Activated B cell treated with CpG ODN at 0.5 μM for 24 hours (primary cell): ENCODE measurements around the gene BRSK1. TPM values are rescaled to one million over a fixed set of nuclear protein-coding genes. Genes with fewer than 3 reads are reported as not detected.
A peak's percentile ranks its signal among the peaks of the same experiment; 100 is the strongest.

Source experiments
- ATAC-seq: fragments of 200-7000 bp; cut with Tn5 transposase; one replicate; pipeline ENCODE4 v1.10.0; 2021; ENCODE audit warnings: low read depth, mild to moderate bottlenecking, moderate library complexity
- CTCF ChIA-PET: fragments of 350-600 bp; sonication (Branson Sonifier 250); formaldehyde crosslinking; loops from one replicate; lab custom pipeline; 2021; ENCODE audit warnings: antibody characterized with exemption; lab: Charles Lee
- POLR2A ChIA-PET: fragments of 350-600 bp; sonication (Branson Sonifier 250); formaldehyde crosslinking; loops from one replicate; lab custom pipeline; 2021; ENCODE audit warnings: antibody characterized with exemption; lab: Charles Lee
- DNase-seq: peaks from one replicate; pipeline ENCODE4 v3.0.0; 2022
- H3K27ac Mint-ChIP-seq: one replicate; pipeline ENCODE4 v1.8.0; 2020; ENCODE audit warnings: mixed read lengths
- H3K27me3 Mint-ChIP-seq: one replicate; pipeline ENCODE4 v1.8.0; 2021; ENCODE audit warnings: mixed read lengths
- H3K36me3 Mint-ChIP-seq: one replicate; pipeline ENCODE4 v1.8.0; 2021; ENCODE audit warnings: low read depth, mixed read lengths
- H3K4me1 Mint-ChIP-seq: one replicate; pipeline ENCODE4 v1.8.0; 2021; ENCODE audit warnings: mixed read lengths
- H3K4me3 Mint-ChIP-seq: one replicate; pipeline ENCODE4 v1.8.0; 2020; ENCODE audit warnings: mild to moderate bottlenecking, mixed read lengths
- H3K9me3 Mint-ChIP-seq: one replicate; pipeline ENCODE4 v1.8.0; 2020; ENCODE audit warnings: mixed read lengths
- intact Hi-C: fragments of 100-400 bp; cut with micrococcal nuclease; formaldehyde crosslinking; loops from one replicate; pipeline ENCODE4 v1.15.1; 2024
- total RNA-seq: library from RNA; stranded (reverse); gene quantifications from 2 replicates; pipeline ENCODE4 v1.2.3, GENCODE V29; 2022
- TF ChIP-seq, protein P1 (sequence below): fragments of 200-600 bp; IDR thresholded peaks from one replicate; pipeline ENCODE4 v1.8.0; 2022; ENCODE audit warnings: antibody characterized with exemption, mild to moderate bottlenecking

The BRSK1 gene
- total RNA-seq, 1 donor from 2014 or later: 2.7 TPM

DNA sequence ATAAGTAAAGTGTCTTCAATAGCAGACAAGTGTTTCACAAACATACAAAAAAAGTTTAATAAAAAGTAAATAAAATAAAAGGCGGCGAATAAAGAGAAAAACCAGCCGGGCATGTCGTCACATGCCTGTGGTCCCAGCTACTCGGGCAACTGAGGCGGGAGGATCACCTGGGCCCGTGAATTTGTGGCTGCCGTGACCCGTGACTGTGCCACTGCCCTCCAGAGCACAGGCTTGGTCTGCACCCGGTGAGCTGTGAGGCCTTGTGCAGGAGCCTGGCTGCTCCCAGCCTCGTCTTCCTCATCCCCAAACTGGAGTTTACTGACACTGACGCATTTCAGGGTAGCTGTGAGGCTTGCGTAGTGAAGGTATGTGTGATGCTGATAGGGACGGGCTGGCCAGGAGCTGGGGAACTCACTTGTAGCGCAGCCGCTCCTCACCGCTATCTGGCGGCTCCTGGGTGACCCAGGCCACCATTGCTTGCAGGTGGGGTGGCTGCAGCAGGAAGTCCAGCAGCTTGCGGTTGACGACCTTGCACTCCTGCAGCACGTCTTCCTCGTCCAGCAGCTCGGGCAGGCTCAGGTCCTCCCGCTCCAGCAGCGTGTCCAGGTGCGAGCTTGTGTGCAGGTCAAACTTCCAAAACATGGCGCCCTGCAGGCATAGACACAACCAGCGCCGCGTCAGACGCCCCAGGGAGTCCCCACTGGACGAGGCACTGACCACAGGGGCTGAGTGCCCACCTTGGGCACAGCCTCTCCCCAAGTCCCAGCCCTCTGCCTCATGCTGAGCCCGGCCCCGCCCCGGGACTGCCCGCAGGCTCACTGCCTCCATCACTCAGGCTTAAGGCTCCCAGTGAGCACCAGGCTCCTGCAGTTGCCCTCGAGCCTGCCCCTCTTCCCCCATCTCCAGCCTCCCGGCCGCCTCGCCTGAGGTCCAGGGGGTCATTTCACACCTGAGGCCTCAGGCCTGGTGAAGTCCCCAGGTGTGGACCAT, 37.0 kb upstream of the BRSK1 start:
- Mint-ChIP-seq H3K36me3 (peaks cover 54% of the 10 kb centered on the region), H3K4me1 (peaks cover 47% of the 10 kb centered on the region), H3K9me3 (no peaks in the 10 kb centered on the region), H3K27me3 (no peaks in the 10 kb centered on the region), H3K27ac (no peak overlapping the region), H3K4me3 (no peak overlapping the region)
- DNase-seq (no peak), ATAC-seq (no peak)
- ChIA-PET CTCF (no interaction called here), POLR2A (interaction anchor here (0.7 to 0.8 kb wide), 2 partner anchors 13 to 116 kb away, joined by 3 to 4 read pairs; partner anchors contain the start of genes GARIN5B and PPP6R1)
- intact Hi-C loops: no loop called here
- TF ChIP-seq, protein P1, sequence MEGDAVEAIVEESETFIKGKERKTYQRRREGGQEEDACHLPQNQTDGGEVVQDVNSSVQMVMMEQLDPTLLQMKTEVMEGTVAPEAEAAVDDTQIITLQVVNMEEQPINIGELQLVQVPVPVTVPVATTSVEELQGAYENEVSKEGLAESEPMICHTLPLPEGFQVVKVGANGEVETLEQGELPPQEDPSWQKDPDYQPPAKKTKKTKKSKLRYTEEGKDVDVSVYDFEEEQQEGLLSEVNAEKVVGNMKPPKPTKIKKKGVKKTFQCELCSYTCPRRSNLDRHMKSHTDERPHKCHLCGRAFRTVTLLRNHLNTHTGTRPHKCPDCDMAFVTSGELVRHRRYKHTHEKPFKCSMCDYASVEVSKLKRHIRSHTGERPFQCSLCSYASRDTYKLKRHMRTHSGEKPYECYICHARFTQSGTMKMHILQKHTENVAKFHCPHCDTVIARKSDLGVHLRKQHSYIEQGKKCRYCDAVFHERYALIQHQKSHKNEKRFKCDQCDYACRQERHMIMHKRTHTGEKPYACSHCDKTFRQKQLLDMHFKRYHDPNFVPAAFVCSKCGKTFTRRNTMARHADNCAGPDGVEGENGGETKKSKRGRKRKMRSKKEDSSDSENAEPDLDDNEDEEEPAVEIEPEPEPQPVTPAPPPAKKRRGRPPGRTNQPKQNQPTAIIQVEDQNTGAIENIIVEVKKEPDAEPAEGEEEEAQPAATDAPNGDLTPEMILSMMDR: no peak

DNA sequence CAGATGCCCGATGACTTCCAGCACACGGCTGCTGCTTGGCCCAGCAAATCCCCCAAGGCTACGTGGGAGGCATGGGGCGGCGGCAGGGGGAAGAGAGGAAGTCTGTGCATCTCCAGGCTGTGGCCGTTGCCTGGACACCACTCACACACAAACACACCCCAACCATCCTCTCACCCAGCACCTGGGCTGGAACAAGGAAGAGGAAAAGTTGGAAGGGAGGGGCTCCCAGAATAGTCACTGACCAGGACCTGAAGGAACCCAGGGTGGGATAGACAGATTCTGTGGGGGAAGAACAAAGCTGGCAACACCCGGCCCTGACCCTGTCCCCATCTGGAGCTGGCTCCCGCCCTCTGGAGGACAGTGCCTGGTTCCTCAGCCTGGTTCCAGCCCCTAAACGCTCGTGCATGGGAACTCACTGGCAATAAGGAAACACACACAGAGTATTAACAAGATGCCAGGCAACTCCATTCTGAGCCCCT, 36.1 kb upstream of the BRSK1 start:
- Mint-ChIP-seq H3K27ac (no peak overlapping the region), H3K4me3 (no peak overlapping the region), H3K9me3 (no peaks in the 10 kb centered on the region), H3K4me1 (peaks cover 56% of the 10 kb centered on the region), H3K36me3 (peaks cover 50% of the 10 kb centered on the region), H3K27me3 (no peaks in the 10 kb centered on the region)
- intact Hi-C loops: no loop called here
- ATAC-seq: no peak
- TF ChIP-seq, protein P1: no peak
- ChIA-PET CTCF (interaction anchor here (0.6 kb wide), 1 partner anchor 136 kb away, joined by 3 read pairs; the partner anchor contains the start of gene TMEM238), POLR2A (interaction anchor here (1.0 kb wide), 1 partner anchor 159 kb away, joined by 3 read pairs; no protein-coding TSS in a partner anchor)
- DNase-seq: no peak

DNA sequence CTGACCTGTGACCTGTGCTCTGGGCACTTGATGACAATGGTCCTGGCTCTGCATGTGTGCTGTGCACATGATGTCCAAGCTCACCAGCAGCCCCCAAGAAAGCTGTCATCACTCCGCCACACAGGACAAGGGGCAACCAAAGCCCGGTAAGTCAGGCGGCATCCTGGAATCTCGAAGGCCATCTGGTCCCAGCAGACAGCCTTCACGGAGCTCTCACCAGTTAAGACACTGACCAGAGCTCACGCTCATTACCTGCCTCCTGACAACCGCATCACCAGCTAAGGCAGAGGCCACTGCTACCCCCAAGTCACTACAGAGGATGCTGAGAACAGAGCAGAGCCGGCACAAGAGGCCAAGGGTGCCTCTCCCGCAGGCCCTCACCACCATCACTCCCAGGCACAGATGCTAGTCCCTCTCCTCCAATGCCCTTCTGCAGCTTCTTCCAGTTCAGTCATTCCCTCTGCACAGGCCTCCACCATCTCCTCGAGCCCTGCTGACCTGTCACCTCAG, 35.6 kb upstream of the BRSK1 start:
- intact Hi-C loops: no loop called here
- peaks cover 61% of the 10 kb centered on the region for H3K4me1 Mint-ChIP-seq
- CTCF ChIA-PET: interaction anchor here (0.6 kb wide), 1 partner anchor 136 kb away, joined by 3 read pairs; the partner anchor contains the start of gene TMEM238
- H3K27me3 Mint-ChIP-seq: no peaks in the 10 kb centered on the region
- ATAC-seq (no peak), DNase-seq (no peak)
- POLR2A ChIA-PET: interaction anchor here (1.0 kb wide), 1 partner anchor 159 kb away, joined by 3 read pairs; no protein-coding TSS in a partner anchor
- TF ChIP-seq, protein P1: no peak
- peak overlapping the region; percentile 28 for H3K4me3 Mint-ChIP-seq
- no peak overlapping the region for H3K27ac Mint-ChIP-seq
- H3K36me3 Mint-ChIP-seq: peaks cover 47% of the 10 kb centered on the region
- no peaks in the 10 kb centered on the region for H3K9me3 Mint-ChIP-seq

DNA sequence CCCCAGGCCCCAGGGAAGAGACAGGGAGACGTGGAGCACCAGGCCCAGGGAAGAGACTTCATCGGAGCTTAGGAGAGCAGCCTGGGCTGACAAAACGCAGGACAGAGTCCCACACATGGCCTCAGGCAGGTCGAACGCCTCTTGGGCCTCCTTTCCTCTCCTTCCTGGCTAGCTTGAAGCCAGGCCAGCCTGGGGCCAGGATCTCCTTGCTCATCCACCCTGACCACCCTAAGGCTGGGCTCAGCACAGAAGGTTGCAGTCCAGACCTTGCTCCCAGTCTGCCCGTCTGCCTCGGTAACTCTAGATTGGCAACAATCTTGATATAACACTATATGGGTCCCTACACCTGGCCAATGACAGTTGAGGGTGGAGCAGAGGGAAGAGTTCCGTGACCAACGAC, 35.1 kb upstream of the BRSK1 start:
- TF ChIP-seq, protein P1: no peak
- CTCF ChIA-PET: no interaction called here
- Mint-ChIP-seq H3K27ac (peak overlapping the region; percentile 50), H3K4me1 (peaks cover 66% of the 10 kb centered on the region), H3K9me3 (no peaks in the 10 kb centered on the region), H3K27me3 (no peaks in the 10 kb centered on the region), H3K36me3 (peaks cover 44% of the 10 kb centered on the region), H3K4me3 (peak overlapping the region; percentile 28)
- ATAC-seq (no peak), DNase-seq (no peak)
- intact Hi-C loops: no loop called here
- POLR2A ChIA-PET: interaction anchor here (1.0 kb wide), 1 partner anchor 158 kb away, joined by 3 read pairs; no protein-coding TSS in a partner anchor
